ENCODE data around the gene EEF1G. TPM values are rescaled to one million over a fixed set of nuclear protein-coding genes. Genes with fewer than 3 reads are reported as not detected.
A peak's percentile ranks its signal among the peaks of the same experiment; 100 is the strongest.

Gene EEF1G
- total and polyA plus RNA-seq, 9 of the 15 experiments (the other 6 are each of a cell fraction or from before 2014, with no cell fraction given), result 985 to 2,349 (median 2,035) TPM

- no peak for TF ChIP-seq MAFF (IDR thresholded peaks at IDR 0.05; ENCODE audit: low read length)
- no peak for TF ChIP-seq ZNF57 (CRISPR knock-in tag; IDR thresholded peaks at IDR 0.05)
- no peak for TF ChIP-seq MTA1 (IDR thresholded peaks at IDR 0.05; ENCODE audit: borderline replicate concordance)
- 0 out of 2 replicates have a peak, but pooled peaks have one; percentile 27 for TF ChIP-seq ELF2 (CRISPR knock-in tag; IDR thresholded peaks at IDR 0.05)
- TF ChIP-seq ZNF12 (CRISPR knock-in tag; IDR thresholded peaks at IDR 0.05), result peak; percentile 87
- no peak for TF ChIP-seq RBM39 (optimal IDR thresholded peaks at IDR 0.05; ENCODE audit: low read depth, low read length)
- TF ChIP-seq FOXK2 (conservative IDR thresholded peaks at IDR 0.05 in 1 of 2, IDR thresholded peaks at IDR 0.05 in 1 of 2; ENCODE audit: low read depth in 2 of 2), result no peak
- no peak for TF ChIP-seq NBN (IDR thresholded peaks at IDR 0.05; ENCODE audit: low read depth)
- peak; percentile 84; the same call in 1 of the 2 replicates for TF ChIP-seq XRCC5 (IDR thresholded peaks at IDR 0.05; ENCODE audit: low read depth, low read length)
- TF ChIP-seq HCFC1 (IDR thresholded peaks at IDR 0.05; ENCODE audit: low read depth, low read length), result no peak
- TF ChIP-seq POLR2AphosphoS2 (IDR thresholded peaks at IDR 0.05; ENCODE audit: low read length), result peak; percentile 96
- TF ChIP-seq BRD4 (IDR thresholded peaks at IDR 0.05), result 0 out of 2 replicates have a peak, but pooled peaks have one; percentile 54
- TF ChIP-seq ZNF280B (CRISPR knock-in tag; IDR thresholded peaks at IDR 0.05), result no peak
- no peak for TF ChIP-seq KDM5B (IDR thresholded peaks at IDR 0.05; ENCODE audit: insufficient replicate concordance, low read depth, low read length)
- TF ChIP-seq L3MBTL2 (IDR thresholded peaks at IDR 0.05), result peak; percentile 1; the same call in 1 of the 2 replicates
- no peak for TF ChIP-seq PTTG1 (tag; IDR thresholded peaks at IDR 0.05; ENCODE audit: low read depth)
- TF ChIP-seq ZBED1 (IDR thresholded peaks at IDR 0.05), result peak; percentile 19; the same call in 1 of the 2 replicates
- no peak for TF ChIP-seq PATZ1 (CRISPR knock-in tag; IDR thresholded peaks at IDR 0.05; ENCODE audit: borderline replicate concordance)
- no peak for TF ChIP-seq GTF2A2 (tag; IDR thresholded peaks at IDR 0.05)
- TF ChIP-seq FIP1L1 (IDR thresholded peaks at IDR 0.05; ENCODE audit: low read depth, low read length, poor library complexity, severe bottlenecking), result peak; percentile 71
- no peak for TF ChIP-seq NR2C1 (IDR thresholded peaks at IDR 0.05)
- TF ChIP-seq NR2C1 (tag; IDR thresholded peaks at IDR 0.05), result no peak
- no peak for TF ChIP-seq ZNF175 (CRISPR knock-in tag; IDR thresholded peaks at IDR 0.05; ENCODE audit: low read depth)
- no peak for TF ChIP-seq BCL6 (CRISPR knock-in tag; IDR thresholded peaks at IDR 0.05)
- no peak for TF ChIP-seq MLX (CRISPR knock-in tag; conservative IDR thresholded peaks at IDR 0.05)
- no peak for TF ChIP-seq ZSCAN29 (IDR thresholded peaks at IDR 0.05)
- no peak for TF ChIP-seq ZNF780A (CRISPR knock-in tag; IDR thresholded peaks at IDR 0.05)
- TF ChIP-seq PHF8 (IDR thresholded peaks at IDR 0.05; ENCODE audit: borderline replicate concordance, low read length), result peak; percentile 64; the same call in 1 of the 2 replicates
These were observed 27.9 kb upstream of the EEF1G start, which contains the start of gene MTA2 (continued) for GRCh38 chr11:62601372-62602140.

All from K562 (cell line).